ENCODE data around the gene NKX2-1. TPM values are rescaled to one million over a fixed set of nuclear protein-coding genes. Genes with fewer than 3 reads are reported as not detected.
"Not testable (repeated sequence)": the region's sequence is repeated elsewhere in the genome, so short reads cannot be mapped to it uniquely, and the experiment has no call there.

Gene NKX2-1
- total RNA-seq, result not detected

DNA sequence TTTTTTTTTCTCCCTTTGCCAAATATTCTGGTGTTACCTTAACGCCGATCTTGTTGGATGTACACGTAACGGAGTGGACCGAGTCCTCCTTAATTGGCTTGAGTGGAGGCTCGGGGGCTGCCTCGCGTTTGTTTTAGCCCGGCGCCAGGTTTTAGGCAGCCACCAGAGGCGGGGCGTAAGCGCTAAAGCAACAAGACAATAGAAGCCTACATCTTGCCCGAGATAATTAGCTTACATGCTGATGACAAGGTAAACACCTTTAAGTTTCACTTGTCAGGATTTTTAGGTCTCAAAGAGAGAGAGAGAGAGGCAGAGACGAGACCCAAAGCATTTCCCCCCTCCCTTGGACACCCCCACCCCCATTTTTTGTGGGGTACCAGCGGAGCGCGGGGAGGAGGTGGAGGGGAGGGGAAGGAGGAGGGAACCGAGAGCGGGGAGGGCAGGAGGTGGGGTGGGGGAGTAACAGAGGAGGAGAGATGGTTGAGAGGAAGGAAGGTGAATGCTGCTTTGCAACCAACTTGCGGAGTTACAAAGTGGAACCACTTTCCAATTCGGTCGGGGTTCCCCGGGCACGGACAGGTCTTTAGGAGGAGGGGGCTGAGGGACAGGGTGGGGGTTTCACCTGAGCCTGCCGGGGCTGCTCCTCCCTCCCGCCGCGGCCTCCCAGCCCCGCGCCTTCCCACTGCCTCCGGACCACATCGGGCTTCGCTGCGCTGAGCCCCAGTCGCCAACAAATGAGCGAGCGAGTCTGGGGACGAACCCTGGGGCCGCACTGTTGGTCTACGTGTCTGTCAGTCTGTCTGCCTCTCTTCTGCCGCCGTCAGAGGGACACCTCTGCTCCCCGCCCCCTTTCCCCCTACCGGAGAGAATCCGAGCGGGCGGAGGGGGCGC lies at the start of gene NKX2-1:
Gene NKX2-1 (minus strand): TSS at position 802 of the 891 bp plus-strand sequence. CDS start 103 bp downstream, at position 699.
- no peak within 1 kb of the TSS for H3K27ac ChIP-seq
- H3K9me3 ChIP-seq, result no peaks in the 10 kb centered on the region
- peak within 1 kb of the TSS; percentile 48 to 52 for H3K4me3 ChIP-seq
- no peak for TF ChIP-seq CTCF (IDR thresholded peaks at IDR 0.05)
- H3K4me1 ChIP-seq, result peaks cover 6 to 32% of the 10 kb centered on the region in 2 donors
- DNase-seq (ENCODE audit: low spot score in 2 of 2), result no peak
- peaks cover 42% of the 10 kb centered on the region for H3K27me3 ChIP-seq
- intact Hi-C loops (cut with DNase I), result loop anchor here (10.0 kb wide), 2 partner anchors 145 to 1075 kb away; partner anchors contain the start of genes FOXA1, PAX9 and TTC6
- no peaks in the 10 kb centered on the region for H3K36me3 ChIP-seq

DNA sequence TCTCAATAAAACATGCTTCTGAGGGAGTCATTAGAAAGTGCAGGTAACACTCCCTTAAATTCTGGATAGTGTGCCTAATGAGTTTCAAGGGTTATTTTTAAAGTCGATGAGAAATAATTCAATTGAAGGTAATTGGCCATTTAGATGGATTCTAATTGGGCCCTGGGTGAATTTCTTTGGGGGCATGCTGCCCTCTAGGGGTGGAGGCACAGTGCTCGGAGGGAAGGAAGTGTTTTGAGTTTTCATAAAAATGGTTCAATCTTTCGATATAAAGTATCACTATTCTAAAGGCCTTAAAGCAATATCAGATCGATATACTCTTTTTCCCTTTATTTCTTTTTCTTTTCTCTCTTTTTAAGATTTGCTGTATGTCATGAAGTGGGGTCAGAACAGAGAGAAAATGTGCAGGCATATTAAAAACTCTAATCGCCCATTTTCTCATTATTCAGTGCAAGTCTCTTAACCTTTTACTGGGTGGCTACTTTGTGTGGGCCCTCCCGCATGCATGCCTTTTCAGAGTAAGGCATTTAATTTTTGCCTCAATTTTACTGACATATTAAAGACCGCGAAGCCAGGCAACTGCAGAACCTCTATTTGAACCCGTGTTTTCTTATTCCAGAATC lies 36.9 kb upstream of the NKX2-1 start:
- DNase-seq (ENCODE audit: low spot score in 2 of 2), result no peak
- Histone ChIP-seq H3K36me3 (no peaks in the 10 kb centered on the region), H3K9me3 (no peaks in the 10 kb centered on the region), H3K27ac (no peak overlapping the region), H3K27me3 (no peaks in the 10 kb centered on the region), H3K4me1 (no peaks in the 10 kb centered on the region), H3K4me3 (no peak overlapping the region)
- intact Hi-C loops (cut with DNase I), result no loop called here
- TF ChIP-seq CTCF (IDR thresholded peaks at IDR 0.05), result peak in 2 of 3 experiments; percentile 48 to 66

GRCh38 chr14:36555998-36556743 lies 36.1 kb upstream of the NKX2-1 start:
- intact Hi-C loops (cut with DNase I), result loop anchor here (2.0 kb wide), 1 partner anchor 387 kb away; no protein-coding TSS in a partner anchor

DNA sequence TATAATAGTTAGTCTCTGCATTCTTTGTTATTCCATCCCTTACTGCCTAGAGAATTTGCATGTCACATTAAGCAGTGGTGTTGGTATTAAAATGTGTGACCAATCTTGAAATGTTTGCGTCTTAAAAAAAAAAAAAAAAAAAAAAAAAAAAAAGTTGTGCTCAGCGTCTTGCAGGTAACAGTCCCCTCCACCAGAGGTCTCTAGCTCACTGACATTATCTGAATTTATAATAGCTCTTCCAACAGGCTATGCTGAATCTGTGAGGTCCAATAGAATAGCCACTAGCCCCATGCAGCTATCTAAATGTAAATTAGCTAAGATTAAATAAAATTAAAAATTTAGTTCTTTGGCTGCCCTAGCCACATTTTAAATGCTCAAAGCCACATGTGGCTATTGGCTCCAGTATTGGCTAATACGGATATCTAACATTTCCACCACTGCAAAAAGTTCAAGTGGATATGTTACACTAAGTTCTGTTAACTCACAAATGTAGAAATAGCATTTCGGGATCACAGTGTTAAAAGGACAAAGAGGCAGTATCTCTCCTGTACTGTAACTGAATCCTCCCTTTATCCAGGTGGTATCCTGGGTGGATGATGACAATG lies 33.7 kb upstream of the NKX2-1 start:
- DNase-seq (ENCODE audit: low spot score in 2 of 2), result no peak
- Histone ChIP-seq H3K27ac (no peak overlapping the region), H3K4me3 (no peak overlapping the region), H3K4me1 (no peaks in the 10 kb centered on the region), H3K36me3 (no peaks in the 10 kb centered on the region), H3K9me3 (no peaks in the 10 kb centered on the region), H3K27me3 (no peaks in the 10 kb centered on the region)
- intact Hi-C loops (cut with DNase I), result loop anchor here (1.0 to 2.0 kb wide), 3 partner anchors 52 to 599 kb away; no protein-coding TSS in a partner anchor
- TF ChIP-seq CTCF (IDR thresholded peaks at IDR 0.05), result peak in 2 of 3 experiments; percentile 47 to 62

More at GRCh38 chr14:36555998-36556743, 36.1 kb upstream of the NKX2-1 start:
- Histone ChIP-seq H3K27ac (no peak overlapping the region), H3K4me3 (no peak overlapping the region), H3K36me3 (no peaks in the 10 kb centered on the region), H3K9me3 (no peaks in the 10 kb centered on the region), H3K4me1 (no peaks in the 10 kb centered on the region), H3K27me3 (no peaks in the 10 kb centered on the region)
- DNase-seq (ENCODE audit: low spot score in 2 of 2), result no peak
- TF ChIP-seq CTCF (IDR thresholded peaks at IDR 0.05), result no peak

DNA sequence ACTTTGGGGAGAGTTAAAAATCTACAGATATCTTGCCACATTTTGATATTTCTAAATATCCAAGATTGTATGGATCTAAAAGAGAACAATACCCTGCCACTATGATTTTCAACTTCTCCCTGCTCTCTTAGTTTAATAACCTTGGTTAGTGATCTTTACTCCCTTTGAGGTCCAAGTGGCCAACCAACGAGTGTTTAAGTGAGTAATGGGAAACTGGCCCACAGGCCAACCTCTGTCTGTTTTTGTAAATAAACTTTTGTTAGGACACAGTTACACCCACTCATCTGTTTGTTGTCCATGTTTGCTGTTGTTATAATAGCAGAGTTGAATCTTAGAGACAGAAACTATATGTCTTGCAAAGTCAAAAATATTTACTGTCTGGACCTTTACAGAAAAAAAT lies 30.9 kb upstream of the NKX2-1 start:
- Histone ChIP-seq H3K9me3 (no peaks in the 10 kb centered on the region), H3K36me3 (no peaks in the 10 kb centered on the region), H3K4me3 (no peak overlapping the region), H3K4me1 (no peaks in the 10 kb centered on the region), H3K27ac (no peak overlapping the region), H3K27me3 (no peaks in the 10 kb centered on the region)
- no peak for TF ChIP-seq CTCF (IDR thresholded peaks at IDR 0.05)
- DNase-seq (ENCODE audit: low spot score in 2 of 2), result no peak
- intact Hi-C loops (cut with DNase I), result no loop called here

- H3K27me3 ChIP-seq; H3K4me1 ChIP-seq; intact Hi-C loops (cut with DNase I); DNase-seq (ENCODE audit: low spot score in 2 of 2); H3K27ac ChIP-seq; H3K36me3 ChIP-seq; H3K9me3 ChIP-seq; H3K4me3 ChIP-seq: not testable (repeated sequence)
Observed at GRCh38 chr14:36544280-36544679, 24.2 kb upstream of the NKX2-1 start.

Measured in ascending aorta (tissue), 2 donors.